Mesenchymal stem cell (in vitro differentiated cells and primary cell): ENCODE measurements around the gene STKLD1.

Experiments used
- DNase-seq: peaks from one replicate; pipeline ENCODE4 v3.0.0-alpha.2; 2013
- H2AFZ ChIP-seq: one replicate; pipeline ENCODE4 v1.6.1; 2013; ENCODE audit warnings: low read depth, mild to moderate bottlenecking, control low read depth, inconsistent platforms, low read length, moderate library complexity
- H2AK5ac ChIP-seq: 2 replicates; pipeline ENCODE4 v1.6.1; 2013; ENCODE audit warnings: low read length, moderate library complexity, mild to moderate bottlenecking, inconsistent platforms; ENCODE audit not compliant: severe bottlenecking
- H2BK120ac ChIP-seq: one replicate; pipeline ENCODE4 v1.6.1; 2013; ENCODE audit warnings: low read depth, mild to moderate bottlenecking, inconsistent platforms, low read length, moderate library complexity
- H2BK12ac ChIP-seq, 2 experiments: one replicate each; pipeline ENCODE4 v1.6.1; 2013; ENCODE audit warnings: inconsistent platforms in 2 of 2, low read length in 2 of 2, mild to moderate bottlenecking in 2 of 2, moderate library complexity in 2 of 2, control low read depth in 1 of 2
- H2BK15ac ChIP-seq: one replicate; pipeline ENCODE4 v1.6.1; 2013; ENCODE audit warnings: mild to moderate bottlenecking, low read depth, inconsistent platforms; ENCODE audit not compliant: poor library complexity, severe bottlenecking
- H2BK5ac ChIP-seq: 2 replicates; pipeline ENCODE4 v1.6.1; 2013; ENCODE audit warnings: low read depth, mild to moderate bottlenecking, low read length, control low read depth, inconsistent platforms; ENCODE audit not compliant: poor library complexity, severe bottlenecking
- H3K14ac ChIP-seq, 2 experiments: one replicate each; pipeline ENCODE4 v1.6.1; 2013; ENCODE audit warnings: inconsistent platforms in 2 of 2, low read length in 2 of 2, control low read depth in 1 of 2, mild to moderate bottlenecking in 1 of 2, moderate library complexity in 1 of 2
- H3K18ac ChIP-seq, 2 experiments: one replicate each; pipeline ENCODE4 v1.6.1; 2013; ENCODE audit warnings: inconsistent platforms in 2 of 2, low read length in 2 of 2, control low read depth in 1 of 2, low read depth in 1 of 2, mild to moderate bottlenecking in 1 of 2
- H3K23ac ChIP-seq, 2 experiments: one replicate each; pipeline ENCODE4 v1.6.1; 2013; ENCODE audit warnings: inconsistent platforms in 2 of 2, low read length in 2 of 2, mild to moderate bottlenecking in 2 of 2, moderate library complexity in 2 of 2, control low read depth in 1 of 2
- H3K27ac ChIP-seq: 2 replicates; pipeline ENCODE4 v1.5.1; 2013; ENCODE audit warnings: mild to moderate bottlenecking, moderate library complexity, low read length, control low read depth, inconsistent platforms; ENCODE audit not compliant: poor library complexity, severe bottlenecking
- H3K27me3 ChIP-seq, 2 experiments: 2 replicates each; pipeline versions ENCODE4 v1.6.1 to v1.7.0; 2013; ENCODE audit warnings: low read length in 2 of 2, mild to moderate bottlenecking in 2 of 2, moderate library complexity in 2 of 2, control low read depth in 1 of 2, inconsistent platforms in 1 of 2; ENCODE audit not compliant: control insufficient read depth in 1 of 2, insufficient read depth in 1 of 2
- H3K36me3 ChIP-seq, 2 experiments: 2 replicates each; pipeline versions ENCODE4 v1.6.1 to v1.7.0; 2013; ENCODE audit warnings: low read length in 2 of 2, control low read depth in 1 of 2, inconsistent platforms in 1 of 2, low read depth in 1 of 2, mild to moderate bottlenecking in 1 of 2; ENCODE audit not compliant: insufficient read depth in 2 of 2, control insufficient read depth in 1 of 2
- H3K4ac ChIP-seq, 2 experiments: one replicate each; pipeline ENCODE4 v1.6.1; 2013; ENCODE audit warnings: inconsistent platforms in 2 of 2, low read length in 2 of 2, mild to moderate bottlenecking in 2 of 2, moderate library complexity in 2 of 2, control low read depth in 1 of 2, low read depth in 1 of 2
- H3K4me1 ChIP-seq: 2 replicates; pipeline ENCODE4 v1.6.1; 2013; ENCODE audit warnings: low read depth, low read length, control low read depth; ENCODE audit not compliant: control insufficient read depth, insufficient read depth
- H3K4me2 ChIP-seq: 2 replicates; pipeline ENCODE4 v1.6.1; 2013; ENCODE audit warnings: low read length, mild to moderate bottlenecking, inconsistent platforms; ENCODE audit not compliant: poor library complexity, severe bottlenecking
- H3K4me3 ChIP-seq, 2 experiments: 2 replicates each; pipeline versions ENCODE4 v1.5.1 to v1.7.0; 2013; ENCODE audit warnings: low read length in 2 of 2, mild to moderate bottlenecking in 2 of 2, control low read depth in 1 of 2, low read depth in 1 of 2; ENCODE audit not compliant: insufficient read depth in 1 of 2
- H3K79me1 ChIP-seq: replicated peaks from 2 replicates; pipeline ENCODE4 v1.6.1; 2013; ENCODE audit warnings: mild to moderate bottlenecking, control low read depth, low read length, inconsistent platforms; ENCODE audit not compliant: poor library complexity, severe bottlenecking
- H3K9ac ChIP-seq: 2 replicates; pipeline ENCODE4 v1.7.0; 2013; ENCODE audit warnings: mild to moderate bottlenecking, low read length, moderate library complexity
- H3K9me3 ChIP-seq: 2 replicates; pipeline ENCODE4 v1.7.0; 2013; ENCODE audit warnings: mild to moderate bottlenecking, low read length; ENCODE audit not compliant: control insufficient read depth
- H4K8ac ChIP-seq: one replicate; pipeline ENCODE4 v1.6.1; 2013; ENCODE audit warnings: inconsistent platforms, mild to moderate bottlenecking, low read length, moderate library complexity
- H4K91ac ChIP-seq: one replicate; pipeline ENCODE4 v1.6.1; 2013; ENCODE audit warnings: mild to moderate bottlenecking, low read length, inconsistent platforms
- WGBS: methylation state at CpG from one replicate; pipeline ENCODE4 v1.1.7; 2013; ENCODE audit warnings: mixed read lengths; 5-methylcytosine and 5-hydroxymethylcytosine counted together

STKLD1 gene

GRCh38 chr9:133406480-133407307 is 30.5 kb downstream of the STKLD1 start:
- Histone ChIP-seq H3K79me1 (peaks cover 25% of the 10 kb centered on the region), H3K14ac (no peak overlapping the region), H2BK15ac (peak overlapping the region; percentile 12), H3K27me3 (no peaks in the 10 kb centered on the region), H2AFZ (no peak overlapping the region), H3K23ac (no peak overlapping the region), H2AK5ac (no peak overlapping the region), H3K27ac (no peak overlapping the region), H3K4ac (no peak overlapping the region), H2BK120ac (no peak overlapping the region), H3K9me3 (no peaks in the 10 kb centered on the region), H4K91ac (peak overlapping the region; percentile 63), H2BK5ac (no peak overlapping the region), H3K4me1 (peaks cover 7% of the 10 kb centered on the region), H2BK12ac (peak overlapping the region in 1 of 2 experiments; percentile 75), H4K8ac (peak overlapping the region; percentile 57), H3K18ac (no peak overlapping the region), H3K4me2 (no peak overlapping the region), H3K4me3 (no peak overlapping the region), H3K36me3 (peaks cover 61 to 83% of the 10 kb centered on the region in 2 experiments), H3K9ac (peak overlapping the region; percentile 29)
- DNase-seq, result peak; percentile 79
- WGBS, result 57% methylated on average over 24 of the region's 24 CpGs

- no peak overlapping the region for H3K4me3 ChIP-seq
- no peak overlapping the region for H3K18ac ChIP-seq
- H2BK12ac ChIP-seq, result no peak overlapping the region
- H3K9me3 ChIP-seq, result no peaks in the 10 kb centered on the region
- no peaks in the 10 kb centered on the region for H3K27me3 ChIP-seq
- no peak overlapping the region for H4K8ac ChIP-seq
- H2BK15ac ChIP-seq, result no peak overlapping the region
- no peak for DNase-seq
- no peak overlapping the region for H2AK5ac ChIP-seq
- peaks cover 5% of the 10 kb centered on the region for H3K4me1 ChIP-seq
- H3K27ac ChIP-seq, result no peak overlapping the region
- H3K4me2 ChIP-seq, result no peak overlapping the region
- no CpG with 5 or more reads among the region's 1 CpG for WGBS
- no peak overlapping the region for H2BK5ac ChIP-seq
- no peak overlapping the region for H2BK120ac ChIP-seq
- H3K79me1 ChIP-seq, result peaks cover 36% of the 10 kb centered on the region
- H3K23ac ChIP-seq, result no peak overlapping the region
- H3K36me3 ChIP-seq, result peaks cover 69 to 85% of the 10 kb centered on the region in 2 experiments
- no peak overlapping the region for H4K91ac ChIP-seq
- no peak overlapping the region for H3K4ac ChIP-seq
- H3K9ac ChIP-seq, result no peak overlapping the region
- no peak overlapping the region for H2AFZ ChIP-seq
- H3K14ac ChIP-seq, result no peak overlapping the region
These were observed 31.9 kb downstream of the STKLD1 start for GRCh38 chr9:133408042-133408441.

DNA sequence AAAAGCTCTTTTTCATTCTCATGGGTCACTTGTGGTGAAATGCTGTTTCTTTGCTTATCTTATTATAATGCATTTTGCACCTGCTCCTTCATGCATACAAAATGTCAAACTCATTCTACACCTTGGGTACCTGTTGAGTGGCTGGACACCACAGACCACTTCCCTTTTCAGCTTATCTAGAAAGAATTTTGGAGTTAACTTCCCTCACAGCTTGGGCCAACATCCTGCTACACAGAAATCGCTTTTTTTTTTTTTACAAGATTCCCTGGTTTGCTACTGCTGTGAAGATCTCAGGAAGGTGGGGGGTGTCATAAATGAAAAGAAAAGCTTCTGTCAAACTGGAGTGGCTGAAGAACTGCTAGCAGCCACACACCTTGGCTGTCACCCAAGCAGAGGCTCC is 39.0 kb downstream of the STKLD1 start:
- H3K9ac ChIP-seq, result no peak overlapping the region
- H2BK5ac ChIP-seq, result no peak overlapping the region
- no peak overlapping the region for H3K18ac ChIP-seq
- H3K4me1 ChIP-seq, result peaks cover 12% of the 10 kb centered on the region
- no peak overlapping the region for H2AK5ac ChIP-seq
- no peak overlapping the region for H4K8ac ChIP-seq
- DNase-seq, result no peak
- 86% methylated on average over 1 of the region's 1 CpG for WGBS
- no peaks in the 10 kb centered on the region for H3K9me3 ChIP-seq
- H3K4ac ChIP-seq, result no peak overlapping the region
- no peak overlapping the region for H2BK15ac ChIP-seq
- H2AFZ ChIP-seq, result no peak overlapping the region
- no peak overlapping the region for H3K14ac ChIP-seq
- H3K4me2 ChIP-seq, result no peak overlapping the region
- H3K23ac ChIP-seq, result no peak overlapping the region
- no peak overlapping the region for H2BK12ac ChIP-seq
- H2BK120ac ChIP-seq, result no peak overlapping the region
- peaks cover 33% of the 10 kb centered on the region for H3K79me1 ChIP-seq
- no peak overlapping the region for H4K91ac ChIP-seq
- H3K27me3 ChIP-seq, result no peaks in the 10 kb centered on the region
- H3K36me3 ChIP-seq, result peaks cover 44 to 59% of the 10 kb centered on the region in 2 experiments
- H3K4me3 ChIP-seq, result no peak overlapping the region
- H3K27ac ChIP-seq, result no peak overlapping the region

DNA sequence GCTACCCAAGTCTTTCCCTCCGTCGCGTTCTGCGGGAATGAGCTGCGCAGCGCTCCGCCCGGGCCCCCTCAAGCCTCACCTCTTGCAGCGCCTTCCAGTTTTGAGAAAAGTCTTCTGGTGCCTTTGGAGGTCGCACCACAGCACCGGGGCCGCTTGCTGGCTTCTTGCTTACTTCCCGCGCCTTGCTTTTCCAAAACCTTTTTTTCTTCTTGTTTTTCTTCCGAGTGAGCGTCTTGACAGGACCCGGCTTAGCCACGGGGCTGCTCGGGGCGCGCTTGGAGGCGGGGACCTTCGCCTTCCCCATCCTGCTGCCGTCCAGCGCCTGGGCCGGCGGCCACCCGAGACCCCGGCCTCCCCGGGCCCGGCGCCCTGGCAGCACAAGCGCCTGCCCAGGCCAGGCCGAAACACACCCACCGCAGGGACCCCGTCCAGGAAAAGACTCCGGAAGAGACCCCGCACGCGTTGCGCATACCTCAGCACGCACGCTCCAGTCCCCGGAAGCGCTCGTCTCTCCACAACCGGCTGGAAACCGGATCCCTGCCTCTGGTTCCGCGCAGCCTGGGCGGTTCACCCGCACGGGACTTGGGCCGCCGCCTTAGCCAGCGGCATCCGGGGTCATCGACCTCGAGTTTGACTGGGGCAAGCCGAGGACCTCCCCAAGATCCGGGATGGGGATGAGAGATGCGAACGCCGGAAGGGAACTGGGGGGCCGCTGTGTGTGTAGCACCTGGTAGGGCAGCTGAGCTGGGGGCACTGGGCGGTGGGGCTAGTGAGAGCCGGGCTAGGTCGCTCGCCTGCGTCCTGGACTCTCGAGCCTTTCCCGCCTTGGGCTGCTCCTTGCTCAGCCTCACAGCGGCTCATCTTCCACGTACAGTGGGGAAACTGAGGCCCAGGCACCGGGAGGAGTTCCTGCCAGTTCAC is 41.6 kb downstream of the STKLD1 start, which contains the start of gene REXO4:
Gene REXO4 (minus strand): TSS at position 470 of the 921 bp plus-strand sequence. CDS start 166 bp downstream, at position 304.
- Histone ChIP-seq H3K4ac (peak within 1 kb of the TSS; percentile 76 to 91), H2AFZ (peak within 1 kb of the TSS; percentile 90), H3K36me3 (peaks cover 21 to 35% of the 10 kb centered on the region in 2 experiments), H2AK5ac (no peak within 1 kb of the TSS), H4K91ac (peak within 1 kb of the TSS; percentile 81), H3K27me3 (no peaks in the 10 kb centered on the region), H3K27ac (peak within 1 kb of the TSS; percentile 70), H2BK5ac (no peak within 1 kb of the TSS), H3K4me1 (peaks cover 12% of the 10 kb centered on the region), H3K14ac (peak within 1 kb of the TSS in 1 of 2 experiments; percentile 32), H2BK12ac (no peak within 1 kb of the TSS), H2BK15ac (peak within 1 kb of the TSS; percentile 29), H3K9me3 (no peaks in the 10 kb centered on the region), H3K18ac (peak within 1 kb of the TSS; percentile 71 to 83), H3K23ac (no peak within 1 kb of the TSS), H3K4me3 (peak within 1 kb of the TSS; percentile 59 to 86), H3K4me2 (peak within 1 kb of the TSS; percentile 76), H3K9ac (peak within 1 kb of the TSS; percentile 90), H2BK120ac (peak within 1 kb of the TSS; percentile 43), H3K79me1 (peaks cover 12% of the 10 kb centered on the region), H4K8ac (peak within 1 kb of the TSS; percentile 74)
- under 1% methylated on average over 75 of the region's 75 CpGs for WGBS
- DNase-seq, result peak; percentile 88
